H9 (cell line): ENCODE results near the gene PDXDC1. TPM values are rescaled to one million over a fixed set of nuclear protein-coding genes. Genes with fewer than 3 reads are reported as not detected.
"Not testable (repeated sequence)": the region's sequence is repeated elsewhere in the genome, so short reads cannot be mapped to it uniquely, and the experiment has no call there.

ENCODE experiments used
- DNase-seq: peaks from one replicate; pipeline ENCODE4 v3.0.0-alpha.2; 2017
- H2AFZ ChIP-seq: one replicate; pipeline ENCODE4 v1.6.1; 2013; ENCODE audit warnings: mild to moderate bottlenecking, low read length, control low read depth, moderate library complexity
- H2AK5ac ChIP-seq: 2 replicates; pipeline ENCODE4 v1.6.1; 2013; ENCODE audit warnings: low read length, control low read depth, mixed read lengths; ENCODE audit not compliant: insufficient read length
- H2BK120ac ChIP-seq: one replicate; pipeline ENCODE4 v1.6.1; 2013; ENCODE audit warnings: low read depth, mild to moderate bottlenecking, low read length, control low read depth, inconsistent platforms; ENCODE audit not compliant: poor library complexity, severe bottlenecking
- H2BK12ac ChIP-seq: 2 replicates; pipeline ENCODE4 v1.6.1; 2013; ENCODE audit warnings: low read length, control low read depth, mixed read lengths, low read depth; ENCODE audit not compliant: insufficient read length
- H2BK15ac ChIP-seq: 2 replicates; pipeline ENCODE4 v1.6.1; 2013; ENCODE audit warnings: low read depth, low read length, control low read depth
- H2BK20ac ChIP-seq: one replicate; pipeline ENCODE4 v1.6.1; 2013; ENCODE audit warnings: low read depth, mild to moderate bottlenecking, low read length, control low read depth, inconsistent platforms; ENCODE audit not compliant: poor library complexity, severe bottlenecking
- H2BK5ac ChIP-seq: 2 replicates; pipeline ENCODE4 v1.6.1; 2013; ENCODE audit warnings: low read length, control low read depth, mixed read lengths; ENCODE audit not compliant: insufficient read length
- H3K14ac ChIP-seq: 2 replicates; pipeline ENCODE4 v1.6.1; 2013; ENCODE audit warnings: low read length, control low read depth; ENCODE audit not compliant: insufficient read depth
- H3K18ac ChIP-seq: 2 replicates; pipeline ENCODE4 v1.6.1; 2013; ENCODE audit warnings: low read depth, mild to moderate bottlenecking, mixed read lengths, low read length, control low read depth; ENCODE audit not compliant: insufficient read length
- H3K23ac ChIP-seq: 2 replicates; pipeline ENCODE4 v1.6.1; 2013; ENCODE audit warnings: low read length, control low read depth, mixed read lengths, low read depth; ENCODE audit not compliant: insufficient read length
- H3K23me2 ChIP-seq: 2 replicates; pipeline ENCODE4 v1.6.1; 2013; ENCODE audit warnings: low read depth, mild to moderate bottlenecking, mixed read lengths, low read length, control low read depth; ENCODE audit not compliant: insufficient read length, poor library complexity, severe bottlenecking
- H3K27ac ChIP-seq: 2 replicates; pipeline ENCODE4 v1.5.1; 2013; ENCODE audit warnings: low read length, control low read depth, mixed read lengths, low read depth; ENCODE audit not compliant: insufficient read length
- H3K27me3 ChIP-seq: 2 replicates; pipeline ENCODE4 v1.6.1; 2013; ENCODE audit warnings: low read length, control low read depth, inconsistent platforms; ENCODE audit not compliant: insufficient read depth
- H3K4ac ChIP-seq: 2 replicates; pipeline ENCODE4 v1.6.1; 2013; ENCODE audit warnings: low read depth, mild to moderate bottlenecking, control low read depth, inconsistent platforms, low read length, moderate library complexity
- H3K4me1 ChIP-seq: 2 replicates; pipeline ENCODE4 v1.6.1; 2013; ENCODE audit warnings: low read length, control low read depth, inconsistent platforms; ENCODE audit not compliant: insufficient read depth
- H3K4me2 ChIP-seq: 2 replicates; pipeline ENCODE4 v1.6.1; 2013; ENCODE audit warnings: low read length, control low read depth, mixed read lengths; ENCODE audit not compliant: insufficient read length, insufficient read depth
- H3K56ac ChIP-seq: 2 replicates; pipeline ENCODE4 v1.6.1; 2013; ENCODE audit warnings: low read depth, mild to moderate bottlenecking, mixed read lengths, low read length, control low read depth; ENCODE audit not compliant: insufficient read length
- H3K79me1 ChIP-seq: 2 replicates; pipeline ENCODE4 v1.6.1; 2013; ENCODE audit warnings: low read depth, mild to moderate bottlenecking, moderate library complexity, low read length, control low read depth, inconsistent platforms; ENCODE audit not compliant: insufficient read depth, poor library complexity, severe bottlenecking
- H3K79me2 ChIP-seq: 2 replicates; pipeline ENCODE4 v1.6.1; 2013; ENCODE audit warnings: low read length, control low read depth, inconsistent platforms; ENCODE audit not compliant: insufficient read depth
- H3K9ac ChIP-seq: 2 replicates; pipeline ENCODE4 v1.6.1; 2013; ENCODE audit warnings: low read length, control low read depth, mixed read lengths; ENCODE audit not compliant: insufficient read length; ENCODE audit errors: extremely low read depth
- H3K9me3 ChIP-seq: one replicate; pipeline ENCODE4 v1.6.1; 2013; ENCODE audit warnings: low read depth, low read length, inconsistent platforms; ENCODE audit not compliant: control insufficient read depth
- H3T11ph ChIP-seq: one replicate; pipeline ENCODE4 v1.6.1; 2013; ENCODE audit warnings: mild to moderate bottlenecking, low read length, control low read depth, inconsistent platforms
- H4K20me1 ChIP-seq: one replicate; pipeline ENCODE4 v1.6.1; 2013; ENCODE audit not compliant: control insufficient read depth, insufficient read length, insufficient read depth
- H4K5ac ChIP-seq: 2 replicates; pipeline ENCODE4 v1.6.1; 2013; ENCODE audit warnings: low read depth, mild to moderate bottlenecking, mixed read lengths, low read length, control low read depth; ENCODE audit not compliant: insufficient read length
- H4K8ac ChIP-seq: replicated peaks from 2 replicates; pipeline ENCODE4 v1.6.1; 2013; ENCODE audit warnings: low read length, control low read depth, mixed read lengths, low read depth; ENCODE audit not compliant: insufficient read length
- H4K91ac ChIP-seq: 2 replicates; pipeline ENCODE4 v1.6.1; 2013; ENCODE audit warnings: low read depth, mild to moderate bottlenecking, moderate library complexity, mixed read lengths, low read length, control low read depth; ENCODE audit not compliant: insufficient read length
- H3K27ac Mint-ChIP-seq, 3 experiments: 2 replicates in 2 of 3; 3 replicates in 1 of 3; pipeline ENCODE4 v1.8.0; 2020 to 2021; ENCODE audit warnings: mixed read lengths in 3 of 3, mild to moderate bottlenecking in 1 of 3, moderate library complexity in 1 of 3
- H3K27me3 Mint-ChIP-seq: 2 replicates; pipeline ENCODE4 v1.8.0; 2021; ENCODE audit warnings: low read depth, mild to moderate bottlenecking, moderate library complexity, mixed read lengths
- H3K36me3 Mint-ChIP-seq, 3 experiments: 2 replicates in 2 of 3; 3 replicates in 1 of 3; pipeline ENCODE4 v1.8.0; 2020 to 2021; ENCODE audit warnings: low read depth in 3 of 3, mixed read lengths in 3 of 3; ENCODE audit not compliant: insufficient read depth in 1 of 3
- H3K4me1 Mint-ChIP-seq, 2 experiments: 2 replicates each; pipeline ENCODE4 v1.8.0; 2020; ENCODE audit warnings: mixed read lengths in 2 of 2
- H3K4me3 Mint-ChIP-seq, 2 experiments: 2 replicates in 1 of 2; 3 replicates in 1 of 2; pipeline ENCODE4 v1.8.0; 2020 to 2021; ENCODE audit warnings: mild to moderate bottlenecking in 2 of 2, mixed read lengths in 2 of 2, moderate library complexity in 1 of 2
- H3K9me3 Mint-ChIP-seq, 2 experiments: 2 replicates in 1 of 2; 3 replicates in 1 of 2; pipeline ENCODE4 v1.8.0; 2020; ENCODE audit warnings: mild to moderate bottlenecking in 2 of 2, mixed read lengths in 2 of 2, moderate library complexity in 1 of 2
- WGBS: extraction: QIAGEN DNeasy Blood & Tissue Kit; methylation state at CpG from one replicate; pipeline ENCODE4 v1.1.7; 2013; ENCODE audit warnings: missing lambda C conversion rate, low lambda C conversion rate, mixed read lengths; ENCODE audit not compliant: insufficient read length; ENCODE audit errors: extremely low coverage; 5-methylcytosine and 5-hydroxymethylcytosine counted together
- total RNA-seq: library from RNA; stranded (reverse); gene quantifications from 2 replicates; pipeline ENCODE4 v1.2.1, GENCODE V29; 2021

PDXDC1 gene
- total RNA-seq, 1 experiment from 2014 or later = 112 TPM

- not testable (repeated sequence) for H4K20me1 ChIP-seq, H3K79me2 ChIP-seq, H3K4me1 ChIP-seq, H4K5ac ChIP-seq, H3K4me2 ChIP-seq, H3K79me1 ChIP-seq, H3K4me3 Mint-ChIP-seq, H3K27me3 Mint-ChIP-seq, H2BK20ac ChIP-seq, H3K23ac ChIP-seq, H2BK120ac ChIP-seq, H3K9me3 Mint-ChIP-seq, H3K14ac ChIP-seq, H2AK5ac ChIP-seq, H2AFZ ChIP-seq, H3K18ac ChIP-seq, H4K8ac ChIP-seq, H3K23me2 ChIP-seq, H2BK5ac ChIP-seq, H3K9ac ChIP-seq, H3K56ac ChIP-seq, DNase-seq, H3K27ac ChIP-seq, H3K9me3 ChIP-seq, H3K4me1 Mint-ChIP-seq, H2BK12ac ChIP-seq, H2BK15ac ChIP-seq, H3T11ph ChIP-seq, H4K91ac ChIP-seq, H3K4ac ChIP-seq, H3K27me3 ChIP-seq
- no CpG with 5 or more reads among the region's 4 CpGs for WGBS
- peak overlapping the region in 2 of 3 experiments; percentile 32 to 74; a peak in 1 of 7 replicates for H3K27ac Mint-ChIP-seq
- H3K36me3 Mint-ChIP-seq = peaks cover 24 to 60% (median 43%) of the 10 kb centered on the region in 3 experiments
Measured at GRCh38 chr16:15016951-15017580, 42.2 kb downstream of the PDXDC1 start.

GRCh38 chr16:15021429-15021828 is 46.6 kb downstream of the PDXDC1 start:
- not testable (repeated sequence) for H3K27ac Mint-ChIP-seq, H2BK12ac ChIP-seq, H3K9me3 ChIP-seq, H4K91ac ChIP-seq, H3K14ac ChIP-seq, H4K8ac ChIP-seq, H3K4me1 Mint-ChIP-seq, H3K27ac ChIP-seq, H3K4me3 Mint-ChIP-seq, H3K79me2 ChIP-seq, H4K20me1 ChIP-seq, H3K9ac ChIP-seq, H3K56ac ChIP-seq, H4K5ac ChIP-seq, H3K27me3 ChIP-seq, H3K4me1 ChIP-seq, H3K18ac ChIP-seq, H2AFZ ChIP-seq, H3T11ph ChIP-seq, H2BK120ac ChIP-seq, H3K9me3 Mint-ChIP-seq, H3K4ac ChIP-seq, H3K27me3 Mint-ChIP-seq, H3K23ac ChIP-seq, H2AK5ac ChIP-seq, H3K23me2 ChIP-seq, H2BK15ac ChIP-seq, H2BK20ac ChIP-seq, H3K4me2 ChIP-seq, H2BK5ac ChIP-seq, DNase-seq, H3K79me1 ChIP-seq
- WGBS = no CpG with 5 or more reads among the region's 7 CpGs
- peaks cover 33 to 73% (median 64%) of the 10 kb centered on the region in 3 experiments for H3K36me3 Mint-ChIP-seq
